Neural cell (in vitro differentiated cells): Measurements from ENCODE around the gene ACP2. TPM values are rescaled to one million over a fixed set of nuclear protein-coding genes. Genes with fewer than 3 reads are reported as not detected.

ENCODE experiments used
- H2AFZ ChIP-seq: fragments of 200-600, 300-800 bp; sonication (generic), shearing (Covaris generic); 2 replicates; pipeline ENCODE4 v1.6.0; 2014; ENCODE audit warnings: low read depth, mild to moderate bottlenecking, antibody characterized with exemption, low read length, moderate library complexity
- H3F3A ChIP-seq: fragments of 200-600 bp; shearing (Covaris generic); 2 replicates; pipeline ENCODE4 v1.6.1; 2016; ENCODE audit warnings: mild to moderate bottlenecking, moderate library complexity, mixed read lengths, antibody characterized with exemption, low read length; ENCODE audit not compliant: insufficient read depth, poor library complexity, severe bottlenecking
- H3K27ac ChIP-seq: fragments of 200-600, 300-800 bp; sonication (generic), shearing (Covaris generic); 2 replicates; pipeline ENCODE4 v1.5.1; 2014; ENCODE audit warnings: mild to moderate bottlenecking, low read length, moderate library complexity
- H3K27me3 ChIP-seq: fragments of 300-800, 200-600 bp; sonication (generic), shearing (Covaris generic); 2 replicates; pipeline ENCODE4 v1.6.0; 2014; ENCODE audit warnings: mild to moderate bottlenecking, low read depth, low read length, moderate library complexity; ENCODE audit not compliant: insufficient read depth
- H3K36me3 ChIP-seq: fragments of 300-800, 200-600 bp; sonication (generic), shearing (Covaris generic); 2 replicates; pipeline ENCODE4 v1.5.1; 2014; ENCODE audit warnings: mild to moderate bottlenecking, antibody characterized with exemption, low read length, moderate library complexity; ENCODE audit not compliant: insufficient read depth
- H3K4me2 ChIP-seq: fragments of 300-800, 200-600 bp; sonication (generic), shearing (Covaris generic); 2 replicates; pipeline ENCODE4 v1.6.0; 2014; ENCODE audit warnings: mild to moderate bottlenecking, low read length
- H3K4me3 ChIP-seq: fragments of 300-800, 200-600 bp; sonication (generic), shearing (Covaris generic); 2 replicates; pipeline ENCODE4 v1.5.1; 2014; ENCODE audit warnings: mild to moderate bottlenecking, low read length, moderate library complexity
- H3K79me2 ChIP-seq: fragments of 200-600 bp; shearing (Covaris generic); replicated peaks from 2 replicates; pipeline ENCODE4 v1.6.0; 2014; ENCODE audit warnings: mild to moderate bottlenecking, low read length, moderate library complexity; ENCODE audit not compliant: insufficient read depth
- H3K9ac ChIP-seq: fragments of 300-800, 200-600 bp; sonication (generic), shearing (Covaris generic); 2 replicates; pipeline ENCODE4 v1.6.1; 2016; ENCODE audit warnings: mild to moderate bottlenecking, low read length, mixed read lengths
- H3K9me2 ChIP-seq: fragments of 200-600 bp; shearing (Covaris generic); 2 replicates; pipeline ENCODE4 v1.6.1; 2016; ENCODE audit warnings: mild to moderate bottlenecking, low read length, mixed read lengths; ENCODE audit not compliant: insufficient read depth
- H3K9me3 ChIP-seq: fragments of 200-600, 300-800 bp; sonication (generic), shearing (Covaris generic); 2 replicates; pipeline ENCODE4 v1.6.1; 2016; ENCODE audit warnings: mild to moderate bottlenecking, mixed run types, low read length, moderate library complexity, mixed read lengths
- H4K20me1 ChIP-seq: fragments of 200-600 bp; shearing (Covaris generic); 2 replicates; pipeline ENCODE4 v1.6.1; 2016; ENCODE audit warnings: mild to moderate bottlenecking, mixed run types; ENCODE audit not compliant: insufficient read depth
- EP300 ChIP-seq: fragments of 450-650 bp; conservative IDR thresholded peaks from 2 replicates; pipeline ENCODE4 v1.6.1; 2014; ENCODE audit warnings: antibody characterized with exemption, mild to moderate bottlenecking, moderate library complexity; ENCODE audit not compliant: poor library complexity, severe bottlenecking
- EZH2 ChIP-seq: fragments of 200-600, 300-800 bp; shearing (Covaris generic), sonication (generic); IDR thresholded peaks from 2 replicates; pipeline ENCODE4 v1.6.1; 2014; ENCODE audit warnings: antibody characterized with exemption, low read length, borderline replicate concordance, mild to moderate bottlenecking; ENCODE audit not compliant: insufficient read depth, poor library complexity, severe bottlenecking
- MXI1 ChIP-seq: fragments of 450-650 bp; conservative IDR thresholded peaks from 2 replicates; pipeline ENCODE4 v1.6.1; 2014; ENCODE audit warnings: antibody characterized with exemption, mild to moderate bottlenecking; ENCODE audit not compliant: poor library complexity, severe bottlenecking
- POLR2AphosphoS5 ChIP-seq: IDR thresholded peaks from 2 replicates; pipeline ENCODE4 v1.6.1; 2012
- RAD21 ChIP-seq: fragments of 450-650 bp; conservative IDR thresholded peaks from 2 replicates; pipeline ENCODE4 v1.6.1; 2014; ENCODE audit warnings: antibody characterized with exemption, mild to moderate bottlenecking, moderate library complexity
- SMC3 ChIP-seq: fragments of 450-650 bp; conservative IDR thresholded peaks from 2 replicates; pipeline ENCODE4 v1.6.1; 2014; ENCODE audit warnings: antibody characterized with exemption, mild to moderate bottlenecking, moderate library complexity; ENCODE audit not compliant: poor library complexity
- TAF1 ChIP-seq: IDR thresholded peaks from 2 replicates; pipeline ENCODE4 v1.6.1; 2012; ENCODE audit warnings: low read depth
- polyA plus RNA-seq: library from polyadenylated mRNA; depleted of rRNA; stranded (reverse); fragments of >200 nt; gene quantifications from 2 replicates; pipeline ENCODE4 v1.2.3, GENCODE V29; 2014
- TF ChIP-seq, protein P1 (sequence below): IDR thresholded peaks from 2 replicates; pipeline ENCODE4 v1.6.1; 2012; ENCODE audit warnings: borderline replicate concordance
- TF ChIP-seq, protein P2 (sequence below): fragments of 450-650 bp; IDR thresholded peaks from 2 replicates; pipeline ENCODE4 v1.5.1; 2014; ENCODE audit warnings: antibody characterized with exemption, mild to moderate bottlenecking, moderate library complexity; ENCODE audit not compliant: poor library complexity, severe bottlenecking

The ACP2 gene
- polyA plus RNA-seq, 1 donor from 2014 or later, result 48.1 TPM

GRCh38 chr11:47236482-47236881 lies 12.1 kb downstream of the ACP2 start:
- no peaks in the 10 kb centered on the region for H3F3A ChIP-seq
- no peak overlapping the region for H3K27ac ChIP-seq
- TF ChIP-seq POLR2AphosphoS5 (no peak), EZH2 (no peak), TAF1 (no peak), SMC3 (no peak), MXI1 (no peak), EP300 (no peak)
- TF ChIP-seq, protein P1, sequence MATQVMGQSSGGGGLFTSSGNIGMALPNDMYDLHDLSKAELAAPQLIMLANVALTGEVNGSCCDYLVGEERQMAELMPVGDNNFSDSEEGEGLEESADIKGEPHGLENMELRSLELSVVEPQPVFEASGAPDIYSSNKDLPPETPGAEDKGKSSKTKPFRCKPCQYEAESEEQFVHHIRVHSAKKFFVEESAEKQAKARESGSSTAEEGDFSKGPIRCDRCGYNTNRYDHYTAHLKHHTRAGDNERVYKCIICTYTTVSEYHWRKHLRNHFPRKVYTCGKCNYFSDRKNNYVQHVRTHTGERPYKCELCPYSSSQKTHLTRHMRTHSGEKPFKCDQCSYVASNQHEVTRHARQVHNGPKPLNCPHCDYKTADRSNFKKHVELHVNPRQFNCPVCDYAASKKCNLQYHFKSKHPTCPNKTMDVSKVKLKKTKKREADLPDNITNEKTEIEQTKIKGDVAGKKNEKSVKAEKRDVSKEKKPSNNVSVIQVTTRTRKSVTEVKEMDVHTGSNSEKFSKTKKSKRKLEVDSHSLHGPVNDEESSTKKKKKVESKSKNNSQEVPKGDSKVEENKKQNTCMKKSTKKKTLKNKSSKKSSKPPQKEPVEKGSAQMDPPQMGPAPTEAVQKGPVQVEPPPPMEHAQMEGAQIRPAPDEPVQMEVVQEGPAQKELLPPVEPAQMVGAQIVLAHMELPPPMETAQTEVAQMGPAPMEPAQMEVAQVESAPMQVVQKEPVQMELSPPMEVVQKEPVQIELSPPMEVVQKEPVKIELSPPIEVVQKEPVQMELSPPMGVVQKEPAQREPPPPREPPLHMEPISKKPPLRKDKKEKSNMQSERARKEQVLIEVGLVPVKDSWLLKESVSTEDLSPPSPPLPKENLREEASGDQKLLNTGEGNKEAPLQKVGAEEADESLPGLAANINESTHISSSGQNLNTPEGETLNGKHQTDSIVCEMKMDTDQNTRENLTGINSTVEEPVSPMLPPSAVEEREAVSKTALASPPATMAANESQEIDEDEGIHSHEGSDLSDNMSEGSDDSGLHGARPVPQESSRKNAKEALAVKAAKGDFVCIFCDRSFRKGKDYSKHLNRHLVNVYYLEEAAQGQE, result no peak

GRCh38 chr11:47235163-47235562 lies 13.5 kb downstream of the ACP2 start:
- TF ChIP-seq, protein P2, sequence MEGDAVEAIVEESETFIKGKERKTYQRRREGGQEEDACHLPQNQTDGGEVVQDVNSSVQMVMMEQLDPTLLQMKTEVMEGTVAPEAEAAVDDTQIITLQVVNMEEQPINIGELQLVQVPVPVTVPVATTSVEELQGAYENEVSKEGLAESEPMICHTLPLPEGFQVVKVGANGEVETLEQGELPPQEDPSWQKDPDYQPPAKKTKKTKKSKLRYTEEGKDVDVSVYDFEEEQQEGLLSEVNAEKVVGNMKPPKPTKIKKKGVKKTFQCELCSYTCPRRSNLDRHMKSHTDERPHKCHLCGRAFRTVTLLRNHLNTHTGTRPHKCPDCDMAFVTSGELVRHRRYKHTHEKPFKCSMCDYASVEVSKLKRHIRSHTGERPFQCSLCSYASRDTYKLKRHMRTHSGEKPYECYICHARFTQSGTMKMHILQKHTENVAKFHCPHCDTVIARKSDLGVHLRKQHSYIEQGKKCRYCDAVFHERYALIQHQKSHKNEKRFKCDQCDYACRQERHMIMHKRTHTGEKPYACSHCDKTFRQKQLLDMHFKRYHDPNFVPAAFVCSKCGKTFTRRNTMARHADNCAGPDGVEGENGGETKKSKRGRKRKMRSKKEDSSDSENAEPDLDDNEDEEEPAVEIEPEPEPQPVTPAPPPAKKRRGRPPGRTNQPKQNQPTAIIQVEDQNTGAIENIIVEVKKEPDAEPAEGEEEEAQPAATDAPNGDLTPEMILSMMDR, result no peak
- TF ChIP-seq TAF1 (no peak), SMC3 (no peak), EP300 (no peak), EZH2 (no peak), MXI1 (no peak), RAD21 (no peak), POLR2AphosphoS5 (no peak)
- TF ChIP-seq, protein P1, result no peak
- Histone ChIP-seq H3K9ac (no peak overlapping the region), H3K36me3 (no peaks in the 10 kb centered on the region), H4K20me1 (no peaks in the 10 kb centered on the region), H3K9me3 (no peaks in the 10 kb centered on the region), H3K9me2 (no peaks in the 10 kb centered on the region), H2AFZ (no peak overlapping the region), H3K4me3 (no peak overlapping the region), H3K27ac (no peak overlapping the region), H3F3A (no peaks in the 10 kb centered on the region), H3K79me2 (no peaks in the 10 kb centered on the region), H3K4me2 (no peak overlapping the region), H3K27me3 (no peaks in the 10 kb centered on the region)

More at GRCh38 chr11:47236482-47236881, 12.1 kb downstream of the ACP2 start:
- Histone ChIP-seq H3K79me2 (no peaks in the 10 kb centered on the region), H3K9me2 (no peaks in the 10 kb centered on the region), H3K9me3 (no peaks in the 10 kb centered on the region), H3K9ac (no peak overlapping the region), H4K20me1 (no peaks in the 10 kb centered on the region), H3K4me2 (no peak overlapping the region), H3K27me3 (no peaks in the 10 kb centered on the region), H3K4me3 (no peak overlapping the region), H3K36me3 (no peaks in the 10 kb centered on the region), H2AFZ (no peak overlapping the region)
